HG03354 (cell line): ENCODE results near the gene SSTR3.
"Not testable (repeated sequence)": the region's sequence is repeated elsewhere in the genome, so short reads cannot be mapped to it uniquely, and the experiment has no call there.

Experiments
- ATAC-seq: cut with Tn5 transposase; IDR thresholded peaks from one replicate; pipeline ENCODE4 v1.9.1; 2021; ENCODE audit warnings: mild to moderate bottlenecking; ENCODE audit not compliant: unreplicated experiment, poor library complexity, severe bottlenecking

The SSTR3 gene

GRCh38 chr22:37213218-37213855 lies 1.1 kb upstream of the SSTR3 start:
- ATAC-seq, result no peak

DNA sequence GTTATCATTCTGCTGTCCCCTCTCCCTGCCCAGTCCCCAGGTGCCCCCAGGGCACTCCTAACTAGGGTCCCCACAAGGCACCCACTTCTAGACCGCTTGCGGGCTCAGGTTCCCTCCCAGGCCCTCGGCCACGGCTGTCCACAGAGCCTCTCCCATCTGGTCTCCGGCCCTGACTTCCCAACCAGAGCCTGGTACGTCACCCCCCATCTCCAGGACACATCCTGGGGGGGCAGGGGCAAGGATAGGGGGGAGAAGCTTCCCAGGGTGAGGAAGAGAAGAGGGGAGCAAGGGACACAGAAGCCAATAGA lies 457 bp downstream of the SSTR3 start:
- no peak for ATAC-seq

- no peak for ATAC-seq
These were observed 1.0 kb downstream of the SSTR3 start for GRCh38 chr22:37211075-37211865.

DNA sequence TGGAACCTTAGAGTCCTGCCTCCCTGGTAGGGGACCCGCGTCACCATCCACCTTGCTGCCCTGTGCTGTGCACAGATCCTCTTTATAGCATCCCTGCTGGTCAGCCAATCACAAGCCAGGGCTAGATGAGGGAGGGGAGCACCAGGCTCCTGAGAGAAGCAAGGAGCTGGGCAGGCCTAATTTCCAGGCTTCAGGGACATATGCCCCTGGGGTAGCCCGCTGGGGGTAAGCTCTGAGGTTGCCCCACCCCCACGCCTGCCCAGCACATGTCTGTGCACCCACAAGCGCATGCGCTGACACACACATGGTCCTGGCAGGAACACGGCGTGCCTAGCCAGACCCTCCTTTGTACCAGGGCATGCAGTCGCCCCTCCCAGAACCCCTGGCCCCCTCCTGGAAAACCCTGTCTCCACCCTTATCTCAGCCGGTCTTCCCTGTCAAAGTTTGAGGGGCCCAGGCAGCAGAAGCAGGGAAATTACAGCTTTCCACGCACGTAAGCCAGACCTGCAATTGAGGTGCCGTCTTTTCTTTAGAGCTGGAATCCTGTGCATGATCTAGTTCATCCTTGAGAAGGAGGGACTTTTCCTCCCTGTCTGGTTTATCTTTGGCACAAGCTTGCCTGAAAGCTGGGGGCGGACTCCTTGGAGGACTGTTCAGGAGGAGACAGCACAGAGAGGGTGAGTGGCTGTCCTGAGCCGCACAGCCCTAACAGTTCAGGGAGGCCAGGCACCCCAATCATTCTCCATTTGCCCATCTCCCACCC lies 2.1 kb downstream of the SSTR3 start:
- no peak for ATAC-seq

GRCh38 chr22:37209140-37209845 lies 3.0 kb downstream of the SSTR3 start:
- no peak for ATAC-seq

- no peak for ATAC-seq
These were observed 3.7 kb downstream of the SSTR3 start for GRCh38 chr22:37208401-37209139.

DNA sequence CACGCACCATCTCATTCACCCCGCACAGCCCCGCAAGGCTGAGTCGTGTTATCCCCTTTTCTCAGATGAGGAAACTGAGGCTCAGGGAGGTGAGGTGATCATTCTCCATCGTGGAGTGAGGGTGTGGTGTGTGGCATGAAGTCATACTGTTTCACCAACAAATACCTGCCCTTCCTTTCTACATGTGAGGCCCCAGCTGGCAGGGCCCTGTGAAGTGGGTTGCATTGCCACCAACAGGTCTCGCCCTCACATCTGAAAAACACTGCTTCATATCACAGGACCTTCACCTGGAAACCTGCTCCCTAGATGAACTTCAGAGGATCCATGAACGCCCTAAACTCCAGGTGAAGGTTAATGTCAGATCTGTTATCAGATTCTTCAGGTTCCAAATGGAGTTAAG lies 4.3 kb downstream of the SSTR3 start:
- no peak for ATAC-seq

- no peak for ATAC-seq
These were observed 5.1 kb downstream of the SSTR3 start for GRCh38 chr22:37206841-37207821.

GRCh38 chr22:37206118-37206840 lies 6.0 kb downstream of the SSTR3 start:
- no peak for ATAC-seq

GRCh38 chr22:37205046-37205445 lies 7.2 kb downstream of the SSTR3 start:
- ATAC-seq, result no peak

DNA sequence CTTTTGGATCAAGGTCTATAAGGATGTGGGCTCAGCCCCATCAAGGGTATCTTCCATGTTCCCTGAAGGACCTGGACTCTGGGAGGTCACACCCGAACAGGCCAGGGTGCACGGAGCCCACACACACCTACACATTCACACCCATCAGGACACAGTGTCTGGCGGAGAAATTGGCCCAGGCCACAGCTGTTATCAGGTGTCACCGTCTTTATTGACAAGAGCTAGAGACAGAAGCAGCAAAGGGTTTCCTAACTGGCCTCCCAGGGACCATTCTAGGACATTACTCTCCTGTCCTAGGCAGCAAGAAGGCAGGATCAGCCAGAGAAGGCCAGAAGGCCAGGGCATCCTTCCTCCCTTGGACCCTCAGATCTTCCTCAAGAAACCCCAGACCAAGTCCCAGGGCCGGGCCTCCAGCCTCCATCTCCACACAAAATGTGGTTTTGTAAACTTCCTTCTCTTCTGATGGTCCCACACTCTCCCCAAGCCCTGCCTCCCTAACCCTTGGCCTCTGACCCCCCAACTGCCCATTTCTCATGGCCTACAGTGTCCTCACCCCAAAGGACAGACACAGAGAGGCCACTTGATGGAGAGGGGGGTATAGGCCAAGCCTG lies 8.1 kb downstream of the SSTR3 start:
- no peak for ATAC-seq

- ATAC-seq, result no peak
These were observed 8.8 kb downstream of the SSTR3 start for GRCh38 chr22:37203354-37204044.

DNA sequence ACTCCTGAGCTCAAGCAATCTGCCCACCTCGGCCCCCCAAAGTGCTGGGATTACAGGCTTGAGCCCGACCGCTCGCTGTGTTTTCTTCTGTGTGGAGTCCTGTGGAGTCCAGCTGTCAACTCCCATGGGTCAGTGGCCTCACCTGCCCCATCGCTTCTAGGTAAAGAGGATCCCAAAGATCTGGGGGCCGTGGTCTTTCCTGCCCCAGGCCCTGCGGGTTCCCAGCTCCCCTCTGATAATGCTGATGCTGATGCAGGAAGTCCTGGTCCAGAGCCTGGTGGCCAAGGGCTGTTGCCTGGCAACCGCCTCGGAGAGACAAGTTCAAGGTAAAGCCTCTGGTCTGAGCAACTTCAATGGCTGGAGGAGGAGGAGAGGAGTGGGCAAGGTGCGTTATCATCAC lies 9.6 kb downstream of the SSTR3 start:
- no peak for ATAC-seq

GRCh38 chr22:37202001-37202555 lies 10.2 kb downstream of the SSTR3 start:
- ATAC-seq, result no peak

DNA sequence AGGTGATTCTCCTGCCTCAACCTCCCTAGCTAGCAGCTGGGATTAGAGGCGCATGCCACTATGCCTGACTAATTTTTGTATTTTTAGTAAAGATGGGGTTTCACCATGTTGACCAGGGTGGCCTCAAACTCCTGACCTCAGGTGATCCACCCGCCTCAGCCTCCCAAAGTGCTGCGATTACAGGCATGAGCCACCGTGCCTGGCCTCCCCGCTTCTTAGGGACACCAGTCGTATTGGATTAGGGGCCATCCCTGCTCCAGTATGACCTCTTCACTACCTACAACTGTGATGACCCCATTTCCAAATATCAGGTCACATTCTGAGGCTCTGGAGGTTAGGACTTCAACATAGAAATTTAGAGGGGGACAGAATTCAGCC lies 10.8 kb downstream of the SSTR3 start:
- ATAC-seq, result not testable (repeated sequence)

GRCh38 chr22:37199760-37200108 lies 12.5 kb downstream of the SSTR3 start:
- ATAC-seq, result peak; percentile 5
